HG03064 (cell line): ENCODE data around the gene EVX2.

Experiments
- ATAC-seq: cut with Tn5 transposase; IDR thresholded peaks from one replicate; pipeline ENCODE4 v1.9.1; 2021; ENCODE audit warnings: low read depth; ENCODE audit not compliant: unreplicated experiment

Gene EVX2

DNA sequence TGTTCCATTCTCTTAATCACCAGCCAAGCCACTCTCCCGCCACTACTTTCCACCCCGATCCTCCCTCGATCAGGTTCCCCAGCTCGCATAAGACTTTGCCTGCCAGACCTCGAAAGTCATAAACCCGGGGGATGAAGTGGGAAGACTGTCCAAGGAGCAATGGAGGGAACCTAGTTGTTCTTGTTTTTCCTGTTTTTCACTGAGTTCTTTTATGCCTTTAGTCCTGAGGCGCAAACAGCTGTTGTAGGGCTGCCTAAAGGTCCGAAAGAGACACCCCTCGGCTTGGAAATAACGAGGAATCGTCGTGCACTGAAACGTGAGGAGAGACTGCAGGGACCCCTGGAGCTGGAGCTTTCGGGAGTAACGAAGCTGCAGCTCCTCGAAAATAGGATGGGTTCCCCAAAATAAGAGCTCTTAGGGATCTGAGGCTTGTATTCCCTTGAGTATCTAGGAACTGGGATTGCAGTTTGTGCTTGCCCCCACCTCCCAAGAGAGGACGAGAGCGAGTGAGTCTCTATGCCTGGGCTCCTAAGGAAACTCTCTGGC lies 14.1 kb upstream of the EVX2 start:
- no peak for ATAC-seq

DNA sequence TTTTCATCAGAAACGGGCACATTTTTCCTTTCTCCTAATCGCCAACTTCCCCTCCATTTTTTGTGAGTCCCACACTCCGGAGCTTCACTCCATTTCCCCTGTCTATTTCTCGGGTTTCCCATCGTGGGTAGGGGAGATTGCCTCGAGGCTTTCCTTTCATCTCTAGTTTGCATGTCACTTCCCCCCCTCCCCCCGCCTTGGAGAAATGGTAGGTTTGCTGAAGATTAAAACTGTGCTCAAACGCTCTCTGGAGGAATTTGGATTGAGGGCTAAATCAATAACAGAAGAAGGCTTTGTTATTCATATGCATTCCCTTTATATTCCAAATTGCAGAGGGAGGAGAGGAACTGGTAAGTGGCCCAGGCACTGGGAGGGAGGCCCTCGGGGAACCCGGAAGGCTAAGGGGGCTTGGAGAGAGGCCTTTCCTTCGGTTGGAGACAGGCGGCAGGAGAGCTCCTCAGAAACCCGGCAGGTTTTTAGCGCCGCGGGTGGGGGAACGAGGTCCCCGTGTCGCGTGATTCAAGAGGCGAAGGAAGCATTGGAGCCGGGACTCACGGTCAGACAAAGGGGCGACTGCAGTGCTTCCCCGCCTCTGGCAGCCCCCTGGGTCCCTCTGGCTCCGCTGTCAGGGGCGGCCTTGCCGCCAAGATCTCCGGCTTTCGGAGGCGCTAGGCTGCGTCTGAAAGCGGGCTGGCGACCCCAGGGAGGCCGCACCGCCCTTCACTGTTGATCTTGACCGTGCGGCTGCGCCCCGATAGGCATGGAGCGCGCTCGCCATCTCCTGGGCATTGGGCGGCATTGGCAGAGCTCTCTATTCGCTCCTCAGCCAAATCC lies 13.4 kb upstream of the EVX2 start:
- ATAC-seq = peak; percentile 69

DNA sequence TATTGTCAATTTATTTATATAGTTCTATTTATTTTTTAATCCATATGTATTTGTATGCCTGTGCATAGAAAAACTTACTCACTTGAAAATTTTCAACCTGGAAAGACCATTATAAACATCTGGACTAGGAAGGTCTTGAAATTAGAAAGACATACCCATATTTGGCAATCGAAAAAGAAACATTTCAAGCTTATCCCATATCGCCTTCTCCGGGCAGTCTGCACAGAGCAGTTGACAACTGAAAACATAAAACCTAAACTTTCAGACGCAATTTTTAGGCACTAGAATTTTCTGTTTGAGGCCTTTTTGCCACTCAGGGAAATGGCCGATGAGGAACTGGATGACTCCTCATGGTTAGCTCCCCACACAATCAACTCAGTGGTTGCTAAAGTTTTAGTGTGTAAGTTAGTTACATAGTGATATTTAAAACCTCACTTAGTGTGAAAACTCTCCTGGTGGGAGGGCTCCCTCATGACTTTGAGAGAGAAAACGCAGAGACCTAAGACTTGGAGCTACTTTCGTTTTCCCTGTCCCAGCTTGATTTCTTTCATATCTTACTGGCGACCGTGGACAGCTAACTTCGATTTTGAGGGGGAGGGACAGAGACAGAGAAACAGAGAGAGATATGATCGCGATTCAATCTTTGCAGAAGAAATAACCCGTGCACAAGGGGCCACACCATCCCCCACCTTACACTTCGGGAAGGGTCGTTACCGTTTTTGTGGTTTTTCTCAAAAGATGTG lies 12.7 kb upstream of the EVX2 start:
- ATAC-seq = no peak

DNA sequence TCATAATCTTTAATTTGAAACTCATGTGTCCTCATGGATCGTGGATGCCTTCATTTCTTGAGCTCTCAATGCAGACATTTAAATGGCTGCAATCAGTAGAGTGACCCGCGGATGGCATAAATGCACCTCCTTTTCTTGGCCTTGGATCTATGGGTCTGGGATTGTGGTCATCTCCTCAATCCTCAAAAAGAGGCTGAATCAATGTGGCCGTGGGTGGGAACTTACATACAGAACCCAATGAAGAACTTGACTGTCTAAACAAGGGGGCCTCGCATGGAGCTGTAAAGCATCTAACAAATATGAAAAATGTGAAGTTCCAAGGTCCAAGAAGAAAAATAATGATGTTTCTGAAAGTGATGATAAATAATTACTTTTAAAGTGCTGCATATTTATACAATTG lies 11.7 kb upstream of the EVX2 start:
- ATAC-seq = no peak

DNA sequence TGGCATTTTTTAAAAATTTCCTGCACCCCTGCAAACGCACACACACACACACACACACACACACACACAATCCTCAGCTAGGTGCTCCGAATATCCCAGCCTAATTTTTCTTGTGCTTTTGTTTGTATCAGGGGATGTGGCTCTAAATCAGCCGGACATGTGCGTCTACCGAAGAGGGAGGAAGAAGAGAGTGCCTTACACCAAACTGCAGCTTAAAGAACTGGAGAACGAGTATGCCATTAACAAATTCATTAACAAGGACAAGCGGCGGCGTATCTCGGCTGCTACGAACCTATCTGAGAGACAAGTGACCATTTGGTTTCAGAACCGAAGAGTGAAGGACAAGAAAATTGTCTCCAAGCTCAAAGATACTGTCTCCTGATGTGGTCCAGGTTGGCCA lies 10.6 kb upstream of the EVX2 start:
- no peak for ATAC-seq

DNA sequence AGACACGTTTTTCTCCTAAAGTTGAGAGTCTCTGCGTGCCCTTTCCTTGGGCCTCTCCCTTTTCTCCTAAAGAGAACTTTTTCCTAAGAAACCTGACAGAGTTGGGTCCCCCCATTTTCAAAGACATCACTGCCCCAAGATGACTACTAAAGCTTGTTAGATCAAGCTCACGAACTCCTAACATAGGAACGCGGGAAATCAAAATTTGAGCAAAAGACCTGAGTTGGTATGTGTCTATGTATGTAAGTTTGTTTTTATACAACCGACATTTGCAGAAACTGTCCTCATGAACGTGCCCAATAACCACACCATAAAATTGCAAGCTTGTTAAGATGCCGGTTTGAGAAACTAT lies 10.1 kb upstream of the EVX2 start:
- ATAC-seq = no peak

DNA sequence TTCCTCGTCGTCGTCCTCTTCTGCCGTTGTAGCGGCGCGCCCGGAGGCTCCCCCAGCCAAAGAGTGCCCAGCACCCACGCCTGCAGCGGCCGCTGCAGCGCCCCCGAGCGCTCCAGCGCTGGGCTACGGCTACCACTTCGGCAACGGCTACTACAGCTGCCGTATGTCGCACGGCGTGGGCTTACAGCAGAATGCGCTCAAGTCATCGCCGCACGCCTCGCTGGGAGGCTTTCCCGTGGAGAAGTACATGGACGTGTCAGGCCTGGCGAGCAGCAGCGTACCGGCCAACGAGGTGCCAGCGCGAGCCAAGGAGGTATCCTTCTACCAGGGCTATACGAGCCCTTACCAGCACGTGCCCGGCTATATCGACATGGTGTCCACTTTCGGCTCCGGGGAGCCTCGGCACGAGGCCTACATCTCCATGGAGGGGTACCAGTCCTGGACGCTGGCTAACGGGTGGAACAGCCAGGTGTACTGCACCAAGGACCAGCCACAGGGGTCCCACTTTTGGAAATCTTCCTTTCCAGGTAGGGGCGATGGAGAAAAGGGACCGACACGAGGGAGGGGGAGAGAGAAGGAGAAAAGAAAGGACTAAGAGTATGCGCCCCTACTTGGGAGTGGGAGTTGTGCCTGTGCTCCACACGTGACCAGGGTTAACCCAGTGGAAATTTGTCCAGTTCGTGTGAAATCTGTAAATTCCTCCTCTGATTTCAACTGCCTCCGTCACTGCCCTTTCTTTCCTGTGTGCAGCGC lies 9.6 kb upstream of the EVX2 start:
- no peak for ATAC-seq

DNA sequence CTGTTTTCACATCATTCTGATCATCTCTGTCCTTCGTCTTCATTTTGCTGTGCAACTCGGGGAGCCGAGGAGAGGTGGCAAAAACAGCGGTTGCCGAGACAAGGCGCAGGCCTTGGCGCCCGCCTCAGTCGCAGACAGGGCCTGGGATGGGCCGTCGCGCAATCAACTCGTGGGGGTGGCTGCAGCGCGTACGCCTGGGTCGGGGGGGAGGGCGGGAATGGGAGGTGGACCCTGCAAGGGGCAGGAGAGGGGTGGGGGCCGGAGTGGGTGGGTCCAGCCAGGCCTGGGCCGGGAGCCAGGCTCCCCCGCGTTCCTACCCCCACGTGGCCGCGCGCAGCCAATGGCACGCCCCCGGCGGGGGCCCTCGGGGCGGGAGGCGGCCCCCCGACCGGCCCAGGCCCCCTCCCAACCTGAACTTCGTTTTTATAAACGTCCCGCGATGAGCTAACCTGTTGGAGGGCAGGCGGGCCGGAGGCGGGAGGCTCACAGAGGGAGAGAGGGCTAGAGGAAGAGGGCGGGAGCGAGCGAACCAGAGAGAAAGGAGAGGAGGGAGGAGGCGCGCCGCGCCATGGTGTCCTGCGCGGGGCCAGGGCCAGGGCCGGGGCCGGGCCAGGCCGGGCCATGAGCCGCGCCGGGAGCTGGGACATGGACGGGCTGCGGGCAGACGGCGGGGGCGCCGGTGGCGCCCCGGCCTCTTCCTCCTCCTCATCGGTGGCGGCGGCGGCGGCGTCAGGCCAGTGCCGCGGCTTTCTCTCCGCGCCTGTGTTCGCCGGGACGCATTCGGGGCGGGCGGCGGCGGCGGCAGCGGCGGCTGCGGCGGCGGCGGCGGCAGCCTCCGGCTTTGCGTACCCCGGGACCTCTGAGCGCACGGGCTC lies 8.7 kb upstream of the EVX2 start, which contains the start of gene HOXD13:
Gene HOXD13 (plus strand): TSS at position 452 of the 875 bp plus-strand sequence. CDS start 170 bp downstream, at position 622.
- no peak for ATAC-seq

DNA sequence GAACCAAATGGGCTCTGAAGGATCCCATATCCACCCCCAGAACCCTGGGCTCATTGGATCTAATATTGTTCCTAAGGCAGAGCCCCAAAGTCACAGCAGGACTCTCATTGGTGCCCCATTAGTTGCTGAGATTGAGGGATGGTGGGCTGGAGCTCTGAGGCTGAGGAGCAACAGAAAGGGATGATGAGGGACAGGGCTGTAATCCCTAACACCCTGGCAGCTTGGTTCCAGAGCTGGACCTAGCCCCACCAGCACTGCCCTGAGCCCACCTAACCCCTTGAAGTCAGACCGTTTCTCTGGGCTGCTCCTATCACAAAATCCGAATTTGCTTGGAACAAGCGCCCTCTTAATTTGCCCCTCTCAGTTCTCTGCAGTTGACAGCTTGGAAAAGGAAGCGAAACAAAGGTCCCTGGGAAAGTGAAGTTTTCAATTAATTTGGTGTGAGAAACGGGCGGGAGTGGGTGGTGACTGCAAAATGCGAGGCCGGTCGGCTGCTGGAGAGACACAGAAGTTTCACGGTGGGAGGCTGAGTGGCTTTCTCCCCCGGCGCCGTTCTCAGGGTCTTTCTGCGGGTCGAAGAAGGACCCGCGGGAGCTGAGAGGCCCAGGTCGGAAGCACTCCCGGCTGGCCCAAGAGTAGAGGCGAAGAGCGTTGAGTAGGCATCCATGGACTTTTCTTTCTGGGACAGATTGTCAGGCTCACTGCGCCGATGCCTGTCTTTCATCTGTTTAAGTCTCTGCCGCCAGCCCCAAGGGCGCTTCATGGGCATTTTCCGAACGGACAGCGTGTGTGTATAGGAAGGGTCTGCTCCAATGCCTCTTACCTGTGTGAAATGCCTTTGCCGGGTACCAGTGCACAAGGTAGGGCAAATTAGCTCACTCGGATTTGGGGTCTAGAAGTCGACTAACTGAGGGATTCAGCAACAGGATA lies 7.8 kb upstream of the EVX2 start:
- ATAC-seq = no peak

DNA sequence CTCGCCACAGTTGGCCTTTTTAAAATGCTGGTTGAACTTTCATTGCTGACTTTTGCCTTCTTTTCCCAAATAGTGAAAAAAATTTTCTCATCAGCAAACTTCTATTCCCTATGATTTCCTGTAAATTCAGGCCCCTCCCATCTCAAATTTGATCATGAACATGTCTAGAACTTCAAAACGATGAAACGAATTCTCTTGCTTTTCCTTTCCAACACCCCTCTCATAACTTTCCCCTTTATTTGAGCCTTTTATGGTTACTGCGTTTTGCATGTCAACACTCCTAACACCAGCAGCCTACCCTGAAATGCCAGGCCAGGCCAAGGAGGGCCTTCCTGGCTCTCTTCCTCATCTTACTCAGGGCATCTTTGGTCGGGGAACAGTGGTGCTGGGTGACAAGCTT lies 7.1 kb upstream of the EVX2 start:
- ATAC-seq = no peak

DNA sequence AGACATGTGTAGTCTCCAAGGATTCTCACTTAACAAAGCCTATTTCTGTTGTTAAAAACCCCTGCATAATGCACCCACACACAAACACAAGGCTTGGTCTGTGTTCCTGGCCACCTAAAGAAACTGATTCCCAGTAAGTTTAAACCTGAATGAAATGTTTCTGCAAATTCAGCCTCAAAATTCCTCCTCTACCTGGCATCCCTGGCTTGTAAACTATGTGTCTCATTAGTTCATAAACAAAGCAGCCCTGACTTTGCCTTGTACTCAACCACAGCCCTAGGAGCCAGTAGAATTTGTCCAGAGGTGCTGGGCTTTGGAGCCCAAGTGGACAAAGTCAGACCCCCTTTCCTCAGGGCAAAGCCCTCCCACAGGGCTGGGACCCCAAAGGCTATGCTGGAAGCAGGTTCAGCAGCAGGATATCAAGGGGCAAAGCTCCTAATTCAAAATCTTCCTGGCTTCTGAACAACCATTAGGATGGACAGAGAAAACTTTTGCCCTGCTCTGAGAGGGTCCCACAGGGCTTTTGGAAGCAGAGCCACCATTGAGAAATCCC lies 6.2 kb upstream of the EVX2 start:
- no peak for ATAC-seq

DNA sequence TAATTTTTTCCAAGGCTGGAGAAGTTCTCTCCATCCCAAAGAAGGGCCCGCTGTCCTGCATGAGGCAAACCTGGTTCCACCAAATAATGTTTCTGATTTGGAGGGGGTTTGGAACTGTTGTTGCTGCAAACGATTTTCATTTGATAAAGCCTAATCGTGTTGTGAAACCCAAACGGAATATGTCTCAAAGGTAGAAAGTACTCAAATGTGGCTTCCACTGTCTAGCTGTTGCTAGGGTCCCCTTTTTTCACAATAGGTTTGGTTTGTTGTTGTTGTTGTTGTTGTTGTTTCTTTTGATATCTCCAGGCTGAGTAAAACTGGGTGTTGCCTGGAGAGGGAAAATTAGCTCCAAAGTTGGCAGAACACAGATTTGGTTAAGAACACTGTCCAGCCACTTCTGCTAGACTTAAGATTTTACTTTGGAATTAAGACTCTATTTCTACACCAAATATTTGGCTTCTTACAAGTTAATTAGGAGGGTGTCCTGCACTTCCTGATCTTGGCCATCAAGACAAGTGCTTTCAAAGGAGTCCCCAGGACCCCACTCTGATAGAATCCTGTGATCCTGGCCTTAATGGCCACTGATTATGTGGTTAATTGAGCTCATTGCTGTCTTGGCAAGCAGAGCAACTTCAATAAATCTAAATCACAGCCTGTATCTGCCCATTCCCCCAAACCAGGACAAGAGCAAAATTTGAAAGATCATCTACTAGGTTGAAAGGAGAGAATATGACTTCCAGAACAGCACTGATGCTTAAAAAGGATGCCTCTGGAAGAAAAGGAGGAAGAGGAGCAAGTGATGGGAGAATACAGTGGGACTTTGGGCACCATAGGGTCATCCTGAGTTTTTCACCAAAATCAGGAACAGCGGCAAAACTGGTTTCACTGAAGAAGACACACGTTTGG lies 5.4 kb upstream of the EVX2 start:
- no peak for ATAC-seq

DNA sequence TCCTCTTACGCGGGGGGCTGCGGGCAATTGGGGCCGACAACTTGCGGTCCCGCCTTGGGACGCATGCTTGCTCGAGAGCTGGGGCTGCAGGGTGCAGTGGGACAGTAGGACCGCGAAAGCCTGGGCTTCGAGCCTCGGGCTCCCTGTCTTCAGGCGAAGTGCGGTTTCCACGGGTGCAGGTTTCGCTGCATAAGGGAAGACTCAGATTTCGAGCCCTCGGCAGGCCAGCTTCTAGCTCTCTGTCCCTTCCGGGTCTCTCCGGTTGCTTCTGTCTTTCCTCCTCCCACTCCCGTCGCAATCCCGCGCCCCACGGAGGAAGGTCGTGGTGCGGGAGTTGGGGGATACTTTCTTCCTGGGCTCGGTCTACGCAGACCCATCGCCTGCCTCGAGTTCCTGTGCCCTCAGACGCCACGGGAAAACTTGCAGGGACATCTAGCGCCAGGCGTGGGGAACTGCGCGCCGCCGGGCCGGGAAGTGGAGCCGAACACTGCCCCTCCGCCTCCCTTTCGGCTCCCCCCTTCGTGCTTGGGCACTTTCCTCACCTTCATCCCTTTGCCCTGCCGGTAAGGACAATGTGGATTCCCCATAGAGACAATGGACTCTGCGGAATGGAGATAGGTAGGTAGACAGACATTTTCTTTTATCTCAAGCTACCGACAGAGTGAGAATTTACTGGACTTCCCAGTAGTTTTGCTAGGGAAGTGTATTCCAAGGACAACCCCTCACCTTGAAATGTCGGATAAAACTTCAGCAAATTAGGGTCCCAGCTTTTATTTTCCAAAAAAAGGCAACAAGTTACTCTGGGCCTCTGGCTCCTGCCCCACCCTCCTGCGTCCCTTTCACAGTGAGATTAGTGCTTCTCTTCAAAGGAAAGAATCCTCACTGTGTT lies 4.5 kb upstream of the EVX2 start:
- no peak for ATAC-seq

DNA sequence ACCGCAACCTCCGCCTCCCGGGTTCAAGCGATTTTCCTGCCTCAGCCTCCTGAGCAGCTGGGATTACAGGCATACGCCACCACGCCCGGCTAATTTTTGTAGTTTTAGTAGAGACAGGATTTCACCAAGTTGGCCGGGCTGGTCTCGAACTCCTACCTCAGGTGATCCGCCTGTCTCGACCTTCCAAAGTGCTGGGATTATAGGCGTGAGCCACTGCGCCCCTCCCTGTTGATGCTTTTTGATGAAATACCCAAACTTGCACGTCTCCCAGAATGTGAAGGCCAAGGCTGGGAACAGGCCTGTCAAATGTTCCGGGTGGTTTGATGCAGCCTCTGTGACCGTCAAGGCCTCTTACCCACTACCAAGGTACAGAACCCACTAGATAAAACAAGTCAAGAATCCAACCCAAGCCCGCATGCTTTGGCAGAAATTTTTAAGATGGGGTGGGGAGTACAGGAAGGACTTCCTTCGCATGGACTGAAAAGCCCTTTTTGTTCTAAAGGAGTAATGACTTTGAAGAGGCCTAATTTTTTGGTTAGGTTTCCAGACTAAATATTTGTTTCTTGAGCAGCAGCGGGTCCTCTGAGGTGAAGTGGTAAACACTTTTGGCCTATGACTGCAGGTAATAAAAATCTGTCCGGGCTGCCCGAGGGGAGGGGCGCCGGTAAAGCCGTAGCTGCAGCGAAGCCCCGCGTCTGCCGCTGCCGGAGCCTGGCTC lies 3.7 kb upstream of the EVX2 start:
- ATAC-seq = no peak

DNA sequence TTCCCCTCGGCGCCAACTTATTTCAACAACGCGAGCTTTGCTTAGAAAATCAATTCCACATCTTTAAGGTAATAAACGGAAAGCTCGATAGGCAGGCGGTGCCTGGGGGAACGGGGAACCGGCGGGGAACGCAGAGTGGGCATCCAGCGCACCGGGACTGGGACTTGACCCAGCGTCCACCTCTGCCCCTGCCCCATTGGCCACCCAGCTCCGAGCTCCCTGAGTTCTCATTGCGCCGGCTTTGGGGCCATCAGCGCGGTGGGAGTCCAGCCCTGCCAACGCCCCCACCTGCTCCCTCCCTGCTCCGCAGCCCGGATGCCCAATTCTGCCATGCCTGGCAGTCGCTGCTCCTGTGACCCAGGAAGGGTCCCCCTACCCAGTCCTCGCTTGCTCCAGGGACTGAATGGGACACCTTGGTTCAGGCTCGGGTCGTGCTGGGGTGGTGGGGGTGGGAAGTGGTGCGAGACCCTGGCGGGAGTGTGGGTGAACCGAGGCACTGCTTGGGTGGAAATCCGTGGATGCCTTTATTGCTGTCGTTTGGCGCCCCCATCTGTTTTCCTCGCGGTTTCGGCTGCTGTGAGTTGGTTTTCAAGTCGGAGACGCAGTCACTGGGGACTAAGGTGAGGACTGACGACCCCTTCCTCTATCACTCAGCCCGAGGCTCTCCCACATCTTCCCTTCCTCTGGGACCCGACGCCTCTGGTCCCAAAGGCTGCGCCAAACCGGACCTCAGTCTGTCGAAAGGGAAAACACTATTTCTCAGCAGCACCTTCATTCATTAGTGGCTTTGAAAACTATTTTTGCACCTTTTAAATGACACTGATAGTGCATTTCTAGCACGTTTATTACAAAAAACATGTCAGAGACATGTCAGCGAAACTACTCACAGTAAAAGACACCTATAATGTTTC lies 2.4 kb upstream of the EVX2 start:
- no peak for ATAC-seq
